IPS-NIHi11 (cell line): ENCODE results near the gene MFGE8.

Experiments used
- DNase-seq: peaks from one replicate; pipeline ENCODE4 v3.0.0; 2012; ENCODE audit warnings: mixed read lengths, low spot score

MFGE8 gene

GRCh38 chr15:88872106-88872505, 41.1 kb downstream of the MFGE8 start:
- DNase-seq = no peak

- DNase-seq = no peak
These were observed 41.9 kb downstream of the MFGE8 start for GRCh38 chr15:88871313-88871712.

- DNase-seq = no peak
These were observed 46.8 kb downstream of the MFGE8 start for GRCh38 chr15:88866295-88866881.

- DNase-seq = no peak
These were observed 47.6 kb downstream of the MFGE8 start for GRCh38 chr15:88865498-88866099.

- DNase-seq = no peak
These were observed 48.2 kb downstream of the MFGE8 start for GRCh38 chr15:88864861-88865497.

- DNase-seq = no peak
These were observed 49.8 kb downstream of the MFGE8 start for GRCh38 chr15:88863412-88863811.

- DNase-seq = no peak
These were observed 53.0 kb downstream of the MFGE8 start for GRCh38 chr15:88860212-88860611.

GRCh38 chr15:88859550-88859949, 53.6 kb downstream of the MFGE8 start:
- DNase-seq = no peak

GRCh38 chr15:88858934-88859333, 54.2 kb downstream of the MFGE8 start:
- DNase-seq = no peak

GRCh38 chr15:88852476-88852875, 60.7 kb downstream of the MFGE8 start:
- DNase-seq = no peak

GRCh38 chr15:88849376-88850072, 63.7 kb downstream of the MFGE8 start:
- no peak for DNase-seq
